ENCODE data around the gene KIF16B.
"Not testable (repeated sequence)": the region's sequence is repeated elsewhere in the genome, so short reads cannot be mapped to it uniquely, and the experiment has no call there.

KIF16B gene

DNA sequence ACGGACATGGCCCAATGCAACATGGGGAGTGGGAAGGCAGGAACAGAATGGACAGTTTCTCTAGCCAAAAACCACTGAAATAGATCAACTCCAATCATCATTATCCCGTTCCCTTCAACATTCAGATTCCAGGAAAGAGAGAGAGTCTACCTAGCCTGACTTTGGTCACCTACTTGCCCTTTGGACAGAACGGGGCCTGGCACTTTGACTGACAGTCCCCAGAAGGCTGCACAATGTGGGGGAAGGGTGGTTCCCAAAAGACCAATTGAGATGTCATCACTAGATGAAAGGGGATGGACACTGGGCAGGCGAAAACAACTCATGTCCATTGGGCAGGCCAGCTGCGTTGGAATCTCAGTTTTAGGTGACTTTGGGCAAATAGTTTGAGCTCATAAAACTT is 15.0 kb upstream of the KIF16B start:
- no peak for DNase-seq

DNA sequence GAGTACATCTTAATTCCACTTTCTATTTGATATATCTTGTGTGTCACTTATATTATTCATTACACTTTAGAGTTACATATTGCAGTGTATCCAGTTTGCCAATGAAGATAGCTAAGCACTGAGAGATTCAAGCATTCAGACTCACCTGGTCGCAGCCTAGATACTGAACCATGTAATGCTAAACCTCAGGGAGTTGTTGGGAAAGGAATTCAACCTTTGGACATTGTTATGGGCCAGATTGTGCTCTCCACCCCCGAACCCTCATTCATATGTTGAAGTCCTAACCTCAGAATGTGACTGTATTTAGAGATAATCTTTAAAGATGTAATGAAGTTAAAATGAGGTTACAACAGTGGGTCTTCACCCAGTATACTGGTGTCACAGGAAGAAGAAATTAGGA is 13.8 kb upstream of the KIF16B start:
- DNase-seq, result no peak

DNA sequence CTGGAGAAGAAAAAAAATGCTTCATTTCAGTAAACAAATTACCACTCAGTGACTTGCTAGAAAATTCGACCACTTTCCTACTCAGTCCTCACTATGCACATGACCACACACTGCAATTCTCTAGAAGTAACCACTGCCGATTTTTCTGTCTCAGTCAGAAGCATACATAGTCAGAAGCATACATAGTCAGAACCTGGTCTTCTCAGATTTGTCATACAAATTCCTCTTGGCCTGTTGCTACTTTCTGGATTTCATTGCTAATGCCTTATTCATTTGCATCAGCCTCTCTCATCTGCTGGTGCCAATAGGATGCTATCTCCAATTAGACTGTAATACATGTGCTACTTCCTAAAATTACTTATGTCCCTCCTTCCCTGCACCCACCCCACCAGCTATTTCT is 10.2 kb upstream of the KIF16B start:
- no peak for DNase-seq

DNA sequence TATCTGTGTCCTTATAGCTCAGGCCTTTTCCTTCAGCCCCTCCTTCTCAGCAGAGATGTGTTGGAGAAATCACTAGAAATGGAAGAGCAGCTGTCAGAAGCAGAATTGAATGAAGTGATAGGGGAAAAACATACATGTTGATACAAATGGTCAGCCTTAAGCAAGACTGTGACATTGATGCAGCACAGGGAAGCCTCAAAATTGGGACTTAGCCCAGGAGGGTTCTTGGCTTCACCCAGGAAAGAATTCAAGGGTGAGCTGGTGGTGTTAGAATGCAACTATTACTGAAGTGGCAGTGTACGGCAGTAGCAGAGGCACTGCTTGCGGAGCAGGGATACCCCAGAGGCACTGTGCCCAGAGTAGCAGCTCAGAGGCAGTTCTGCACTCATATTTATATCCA is 8.0 kb upstream of the KIF16B start:
- DNase-seq, result no peak

DNA sequence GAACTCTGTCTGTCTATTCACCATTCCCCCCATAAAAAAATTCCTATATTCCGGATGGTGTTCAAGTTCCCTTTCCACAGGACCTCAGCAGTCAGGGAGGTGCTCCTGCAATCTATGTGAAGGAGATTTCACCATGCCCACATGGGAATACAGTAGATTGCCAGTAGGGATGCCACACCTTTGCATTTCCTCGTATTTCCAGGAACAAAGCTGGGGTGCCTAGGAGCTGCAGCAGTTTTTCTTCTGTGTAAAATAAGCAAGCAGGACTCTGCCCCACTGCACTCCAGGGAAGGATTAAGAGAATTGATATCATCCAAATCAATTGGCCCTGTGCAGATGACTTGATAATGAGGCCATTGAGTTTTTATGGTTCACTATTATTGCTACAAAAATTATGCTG is 7.4 kb upstream of the KIF16B start:
- DNase-seq, result no peak

DNA sequence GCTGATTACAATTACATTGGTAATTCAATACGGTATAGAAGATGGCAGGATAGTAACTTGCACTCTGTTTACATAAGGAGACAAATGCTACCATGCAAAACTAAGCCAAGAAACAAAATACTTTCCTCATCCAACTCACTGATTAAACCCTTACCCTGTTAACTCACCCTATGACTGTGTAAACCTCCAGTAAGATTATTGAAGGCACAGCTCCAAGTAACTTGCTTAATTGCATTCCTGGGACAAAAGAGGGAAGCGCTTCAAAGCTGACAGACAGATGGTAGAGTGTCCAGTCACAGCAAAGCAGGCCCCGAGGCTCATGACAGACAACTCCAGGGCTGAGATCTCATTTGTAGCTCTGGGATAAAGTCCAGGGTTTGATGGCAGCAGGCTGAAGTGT is 6.9 kb upstream of the KIF16B start:
- DNase-seq, result no peak

DNA sequence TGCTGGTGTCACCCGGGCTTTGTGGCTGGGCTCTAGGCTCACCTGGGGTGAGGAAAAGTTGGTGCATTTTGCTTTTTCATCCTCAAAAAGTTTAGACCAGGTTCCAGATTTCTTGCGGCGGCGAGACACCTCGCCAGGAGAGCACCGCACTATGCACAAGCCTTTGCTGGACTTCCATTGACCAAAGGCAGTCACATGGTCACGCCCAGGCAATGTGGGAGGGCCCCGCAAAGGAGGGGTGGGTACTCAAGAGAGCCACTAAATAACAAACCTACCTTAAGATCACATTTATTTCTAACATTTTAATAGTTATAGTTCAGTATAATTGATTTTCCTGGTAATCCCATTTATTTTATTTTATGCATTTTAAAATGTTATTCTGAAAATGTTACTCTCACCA is 3.0 kb upstream of the KIF16B start:
- no peak for DNase-seq

DNA sequence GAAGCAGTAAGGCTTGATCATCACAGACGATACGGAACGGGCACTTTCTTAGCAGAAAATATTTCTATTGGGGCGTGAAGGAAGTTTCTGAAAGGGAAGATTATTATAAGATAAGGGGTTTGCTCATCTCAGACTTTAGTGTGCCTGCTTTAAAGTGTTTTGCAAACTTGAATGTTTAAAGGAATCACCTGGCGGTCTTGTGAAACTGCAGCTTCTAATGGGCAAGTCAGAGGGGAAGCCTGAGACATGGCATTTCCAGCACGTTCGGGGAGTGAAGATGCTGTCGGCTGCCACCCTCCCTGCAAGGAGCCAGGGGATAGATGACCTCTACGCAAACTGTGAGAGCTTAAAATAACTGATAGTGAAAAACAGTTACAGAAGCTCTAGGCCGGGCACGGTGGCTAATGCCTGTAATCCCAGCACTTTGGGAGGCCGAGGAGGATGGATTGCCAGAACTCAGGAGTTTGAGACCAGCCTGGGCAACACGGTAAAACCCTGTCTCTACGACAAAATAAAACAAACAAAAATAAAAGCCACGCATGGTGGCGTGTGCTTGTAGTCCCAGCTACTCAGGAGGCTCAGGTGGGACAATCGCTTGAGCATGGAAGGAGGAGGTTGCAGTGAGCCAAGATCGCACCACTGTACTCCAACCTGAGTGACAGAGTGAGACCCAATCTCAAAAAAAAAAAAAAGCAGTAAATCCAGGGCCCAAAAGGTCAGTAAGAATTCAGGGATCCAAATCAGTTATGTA is 2.3 kb upstream of the KIF16B start:
- DNase-seq, result peak; percentile 23 to 39

DNA sequence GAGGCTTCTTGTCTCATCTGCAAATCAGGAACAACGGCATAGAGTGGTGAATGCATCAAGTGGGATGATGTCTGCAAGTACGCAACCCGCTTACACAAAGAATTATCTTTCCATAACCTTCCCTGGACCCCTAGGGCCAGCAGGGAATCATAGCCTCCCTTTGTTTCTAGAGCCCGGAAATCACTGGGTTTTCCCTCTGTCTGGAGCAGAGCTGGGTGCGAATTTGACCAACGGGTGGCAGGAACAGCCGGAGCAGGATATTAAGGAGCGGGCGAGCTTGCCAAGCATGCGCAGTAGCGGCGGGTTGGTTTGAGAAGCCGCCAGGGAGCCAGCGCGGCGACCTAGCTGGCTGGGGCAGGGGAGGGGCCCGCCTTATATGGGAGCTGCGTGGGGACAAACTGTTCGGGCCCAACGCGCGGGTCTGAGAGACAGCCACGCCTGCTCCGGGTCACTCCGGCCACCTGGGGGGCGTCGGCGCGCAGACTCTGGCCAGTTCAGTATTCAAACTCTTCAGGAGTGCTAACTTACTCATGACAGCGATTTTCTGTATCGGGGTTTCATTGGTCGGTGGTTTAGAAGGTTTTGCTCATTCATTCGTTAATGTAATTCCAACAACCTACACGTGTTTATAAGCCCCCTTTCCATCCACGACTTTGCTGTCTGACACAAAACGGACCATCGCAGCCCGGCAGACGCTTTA is 1.6 kb upstream of the KIF16B start:
- DNase-seq, result peak; percentile 88 to 91

DNA sequence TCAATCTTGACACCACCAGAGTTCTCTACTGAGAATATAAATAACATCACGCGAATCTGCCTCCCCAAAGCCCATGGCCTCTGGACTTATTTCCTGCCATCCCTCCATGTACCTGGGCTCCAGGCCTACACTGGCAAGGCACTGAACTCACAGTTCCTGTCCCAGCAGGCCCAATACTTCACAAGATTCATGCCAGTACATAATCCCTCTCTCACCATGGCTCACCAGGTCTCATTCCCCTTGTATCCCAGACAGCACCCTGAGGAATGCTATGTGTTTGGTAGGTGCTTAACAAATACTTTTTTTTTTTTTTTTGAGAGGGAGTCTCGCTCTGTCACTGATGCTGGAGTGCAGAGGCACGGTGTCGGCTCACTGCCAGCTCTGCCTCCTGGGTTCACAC is 1.9 kb downstream of the KIF16B start:
- no peak for DNase-seq

DNA sequence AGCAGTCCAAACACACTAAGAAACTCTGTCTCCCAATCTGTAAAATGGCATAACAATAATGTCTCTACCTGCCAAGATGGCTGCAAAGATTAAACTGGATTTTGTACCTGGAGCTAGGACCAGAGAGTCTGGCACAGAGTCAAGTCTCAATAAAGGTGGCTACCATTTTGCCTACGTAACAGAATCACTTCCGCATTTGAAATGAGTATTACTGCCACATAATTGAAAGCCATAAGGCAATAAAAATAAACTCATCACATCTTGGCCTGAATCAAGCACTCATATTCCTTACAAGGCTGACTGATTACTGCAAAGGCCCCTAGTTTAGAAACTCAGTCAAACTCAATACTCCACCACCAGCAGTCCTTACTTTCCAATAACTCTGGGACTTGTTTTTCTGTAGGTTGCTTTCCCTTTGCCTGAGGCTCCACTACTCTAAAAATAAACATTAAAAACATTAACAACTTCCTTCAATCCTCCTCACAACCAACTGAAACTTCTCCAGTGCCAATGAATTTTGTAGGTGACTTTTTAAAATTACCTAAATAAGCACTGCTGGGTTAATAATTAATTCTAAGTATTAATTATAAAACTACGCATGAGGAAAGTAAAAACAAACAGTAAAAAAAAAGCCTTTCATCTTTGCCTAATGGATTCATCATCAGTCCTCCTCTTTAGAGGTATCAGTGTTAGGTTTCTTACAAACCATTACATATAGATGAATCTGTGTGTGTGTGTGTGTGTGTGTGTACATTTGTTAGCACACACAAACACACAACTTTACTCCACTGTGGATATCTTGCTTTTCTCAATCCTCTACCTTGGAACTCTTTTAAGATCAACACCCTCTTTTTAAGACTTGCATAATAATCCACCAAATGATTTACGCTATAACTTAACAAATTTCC is 3.7 kb downstream of the KIF16B start:
- DNase-seq, result no peak

DNA sequence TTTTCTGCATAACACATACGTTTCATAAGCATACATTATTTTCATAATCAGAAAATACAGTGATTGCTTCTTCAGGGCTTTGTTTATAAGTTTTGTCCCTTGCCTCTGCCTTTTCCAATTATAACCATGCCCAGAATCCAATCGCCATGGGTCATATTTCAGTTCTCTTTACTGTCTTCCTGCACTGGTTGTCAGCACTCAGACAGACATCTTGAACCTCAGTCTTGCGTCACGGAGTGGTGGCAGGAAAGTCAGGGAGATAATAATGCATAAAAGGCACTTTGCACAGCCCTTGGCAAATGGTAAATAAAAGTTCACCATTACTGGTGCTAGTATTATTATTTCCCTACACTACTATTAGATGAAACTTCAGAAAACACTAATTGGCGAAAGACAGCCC is 7.2 kb downstream of the KIF16B start:
- DNase-seq, result no peak

DNA sequence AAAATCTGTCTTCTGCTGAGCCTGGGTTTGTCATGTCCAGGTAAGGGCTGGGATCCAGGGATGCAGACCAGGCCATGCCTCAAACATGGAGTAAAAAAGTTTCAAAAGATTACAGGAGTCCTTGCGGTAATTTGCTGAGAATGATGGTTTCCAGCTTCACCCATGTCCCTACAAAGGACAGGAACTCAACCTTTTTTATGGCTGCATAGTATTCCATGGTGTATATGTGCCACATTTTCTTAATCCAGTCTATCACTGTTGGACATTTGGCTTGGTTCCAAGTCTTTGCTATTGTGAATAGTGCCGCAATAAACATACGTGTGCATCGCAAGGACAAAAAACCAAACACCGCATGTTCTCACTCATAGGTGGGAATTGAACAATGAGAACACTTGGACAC is 9.2 kb downstream of the KIF16B start:
- DNase-seq, result not testable (repeated sequence)

DNA sequence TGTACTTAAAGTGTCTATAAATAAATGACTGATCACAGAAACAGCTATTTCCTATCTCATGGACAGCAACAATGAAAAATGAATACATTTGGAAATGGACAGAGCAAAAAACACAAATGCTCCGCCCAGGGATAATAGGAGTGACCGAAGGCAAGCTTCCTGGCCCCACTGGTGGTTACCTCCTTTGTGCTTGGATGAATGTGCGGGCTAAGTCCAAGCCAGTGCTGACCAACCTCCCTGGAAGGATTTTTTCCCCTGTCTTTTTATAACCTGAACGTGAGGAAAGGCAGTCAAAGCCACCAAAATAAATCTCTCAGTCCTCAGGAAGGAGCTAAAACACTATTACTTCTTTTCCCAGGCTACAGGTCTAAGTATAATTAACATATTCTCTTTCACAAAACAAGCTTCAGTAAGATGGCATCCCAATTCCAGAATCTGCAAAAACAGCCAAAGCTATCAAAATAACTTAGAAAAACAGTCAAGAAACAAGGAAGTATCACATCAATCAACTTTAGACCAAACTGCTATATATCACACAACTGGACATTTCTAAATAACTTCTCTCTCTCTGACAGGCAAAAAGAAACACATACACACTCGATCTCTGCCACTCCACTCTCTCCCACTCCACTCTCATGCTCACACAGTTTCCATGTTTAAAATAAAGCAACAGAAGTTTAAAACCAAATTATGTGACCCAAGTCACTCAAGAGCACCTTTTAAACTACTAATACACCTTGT is 10.0 kb downstream of the KIF16B start:
- DNase-seq, result no peak

DNA sequence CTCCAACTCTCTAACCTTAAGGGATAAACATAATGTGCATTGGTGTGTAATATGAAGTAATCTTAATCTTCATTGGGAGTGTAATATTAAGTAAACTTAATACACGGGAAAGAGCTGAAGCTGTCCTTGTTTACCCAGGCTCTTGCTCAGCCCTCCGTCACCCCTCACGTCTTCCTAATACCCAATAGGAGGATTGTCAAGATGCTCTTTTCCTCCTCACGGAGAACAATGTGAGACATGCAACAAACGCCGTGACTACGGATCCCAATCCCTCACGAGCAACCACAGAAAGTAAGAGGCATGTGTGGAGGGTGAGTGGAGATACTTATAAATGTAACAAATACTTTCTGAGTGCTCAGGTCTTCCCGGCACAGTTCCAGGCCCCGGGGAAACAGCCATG is 11.0 kb downstream of the KIF16B start:
- no peak for DNase-seq

DNA sequence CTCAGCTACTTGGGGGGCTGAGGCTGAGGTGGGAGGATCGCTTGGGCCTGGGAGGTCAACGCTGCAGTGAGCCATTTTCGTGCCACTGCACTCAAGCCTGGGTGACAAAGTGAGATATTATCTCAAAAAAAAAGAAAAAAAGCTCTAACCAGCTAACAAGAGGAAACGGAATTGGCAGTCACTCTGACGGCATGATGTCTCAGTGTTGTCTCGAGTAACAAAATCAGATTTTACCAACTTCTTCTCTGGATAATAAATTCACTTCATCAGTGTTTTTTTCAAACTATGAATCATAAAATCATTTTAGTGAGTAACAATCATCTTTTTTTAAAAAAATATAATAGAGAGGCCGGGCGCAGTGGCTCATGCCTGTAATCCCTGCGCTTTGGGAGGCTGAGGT is 12.6 kb downstream of the KIF16B start:
- no peak for DNase-seq

DNA sequence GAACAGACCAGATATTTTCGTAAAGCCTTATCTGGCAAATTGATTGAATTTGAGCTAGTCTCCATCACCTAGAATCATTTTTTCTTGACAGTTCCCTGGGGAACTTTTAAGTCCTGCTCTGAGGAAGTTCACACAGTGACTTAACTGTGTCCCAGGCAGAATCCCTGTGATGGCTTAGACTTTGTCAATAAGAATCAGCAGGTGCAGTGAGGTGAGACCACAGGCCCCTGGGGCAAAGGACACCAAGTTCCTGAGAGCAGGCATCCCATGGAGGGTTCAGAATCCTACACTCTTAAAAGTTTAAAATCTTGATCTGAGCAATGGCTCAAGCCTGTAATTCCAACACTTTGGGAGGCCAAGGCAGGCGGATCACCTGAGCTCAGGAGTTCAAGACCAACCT is 13.0 kb downstream of the KIF16B start:
- no peak for DNase-seq

DNA sequence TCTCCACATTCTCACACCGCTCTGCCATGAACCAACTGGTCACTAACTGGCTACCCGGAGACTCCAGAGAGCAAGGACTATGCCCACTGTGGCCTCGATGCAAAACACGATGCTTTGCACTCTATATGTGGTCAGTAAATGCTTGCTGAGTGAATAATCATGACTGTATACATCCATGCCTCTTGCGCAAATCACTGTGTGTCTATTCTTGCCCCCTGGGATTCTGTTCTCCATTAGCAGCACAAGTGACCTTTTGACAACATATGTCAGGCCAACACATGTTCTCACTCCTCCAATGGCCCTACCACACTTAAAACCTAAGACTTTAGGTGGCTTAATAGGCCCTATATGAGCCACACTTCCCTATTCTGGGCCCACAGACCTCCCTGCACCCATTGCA is 16.9 kb downstream of the KIF16B start:
- DNase-seq, result no peak

DNA sequence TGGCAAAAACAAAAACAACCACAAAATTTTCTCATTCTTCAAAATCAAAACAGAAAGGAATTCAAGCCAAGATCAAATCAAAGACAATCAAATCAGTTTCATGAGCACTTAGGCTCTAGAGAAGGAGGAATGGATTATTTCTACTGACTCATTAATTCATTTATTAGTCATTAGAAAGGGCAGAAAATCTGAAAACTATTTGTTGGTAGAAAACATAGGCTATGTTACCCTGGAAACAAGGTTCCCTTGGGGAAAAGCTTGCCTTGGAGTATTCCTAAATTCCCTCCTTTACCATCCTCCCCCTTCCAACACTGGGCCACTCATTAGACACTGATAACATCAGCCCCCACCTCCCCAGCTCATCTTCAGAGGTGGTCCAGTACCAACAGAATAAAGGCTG is 17.5 kb downstream of the KIF16B start:
- DNase-seq, result no peak

DNA sequence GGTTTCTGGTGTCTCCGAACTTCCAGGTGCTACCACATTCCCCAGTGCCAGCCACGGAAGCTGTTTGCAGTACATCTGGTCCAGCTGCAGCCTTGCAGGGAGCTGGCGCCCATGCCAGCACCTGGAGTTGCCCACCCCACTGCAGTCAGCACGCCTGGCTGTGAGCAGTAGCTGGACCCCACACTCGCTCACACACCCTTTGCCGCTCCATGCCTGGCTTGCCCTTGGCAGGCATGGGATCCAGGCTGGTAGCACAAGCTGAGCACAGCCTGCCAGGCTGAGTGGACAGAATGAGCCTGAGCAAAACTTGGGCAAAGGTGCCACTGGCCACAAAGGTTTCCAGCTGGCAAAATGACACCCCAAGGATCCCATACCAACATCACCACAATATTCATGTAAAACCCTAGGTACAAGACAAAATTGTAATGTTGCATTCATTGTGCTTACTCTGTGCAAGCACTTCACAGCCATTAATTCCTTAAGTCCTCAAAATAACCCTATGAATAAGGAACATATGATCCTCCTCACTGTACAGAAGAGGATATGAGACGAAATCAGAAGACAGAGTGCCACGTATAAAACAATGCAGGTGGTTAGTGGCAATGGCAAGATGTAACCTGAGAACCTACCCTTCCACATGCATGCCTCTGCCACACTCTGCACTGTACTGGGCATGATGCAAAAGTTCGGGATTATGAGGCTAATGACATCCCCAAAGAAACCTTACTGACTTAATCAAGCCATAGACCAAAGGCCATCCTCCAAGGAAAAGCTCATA is 18.3 kb downstream of the KIF16B start:
- DNase-seq, result no peak

DNA sequence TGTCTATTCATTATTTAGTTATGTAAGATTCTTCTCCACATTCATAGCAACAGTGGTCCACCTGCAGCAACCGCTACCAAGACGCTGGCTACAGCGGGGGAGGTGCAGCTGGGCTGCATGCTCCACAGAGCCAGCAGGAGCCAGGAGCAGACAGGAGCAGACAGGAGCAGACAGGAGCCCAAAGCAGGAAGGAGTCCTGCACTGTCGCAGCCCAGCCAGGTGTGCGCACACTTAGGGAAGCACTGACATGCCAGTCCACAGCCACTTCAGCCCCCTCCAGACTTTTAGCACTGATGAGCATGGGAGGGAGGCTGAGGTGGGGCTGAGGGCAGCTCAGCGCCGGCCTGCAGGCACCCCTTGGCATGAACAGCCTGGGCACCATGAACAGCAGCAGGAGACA is 19.6 kb downstream of the KIF16B start:
- DNase-seq, result no peak

DNA sequence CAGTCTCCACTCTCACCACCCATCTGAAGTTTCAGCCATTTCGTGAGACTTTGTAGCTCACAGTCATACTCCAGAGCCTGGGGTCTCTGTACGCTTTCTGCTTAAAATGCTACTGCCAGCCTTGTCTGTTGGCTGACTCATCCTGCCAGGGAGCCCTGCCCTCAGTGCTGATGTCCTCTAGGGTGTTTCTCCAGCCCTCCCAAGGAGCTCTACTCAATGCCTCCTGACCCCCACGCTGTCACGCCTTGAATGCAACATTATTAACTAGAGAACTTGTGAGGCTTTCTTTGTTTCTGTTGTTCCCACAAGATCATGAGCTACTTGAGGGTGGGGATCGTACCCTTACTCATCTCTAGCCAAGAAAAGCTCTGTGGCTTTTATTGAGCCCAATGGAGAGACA is 20.1 kb downstream of the KIF16B start:
- DNase-seq, result no peak
